Upper lobe of left lung (tissue), 4 donors: ENCODE data around the gene TDRD12.
A peak's percentile ranks its signal among the peaks of the same experiment; 100 is the strongest.

ENCODE experiments used
- POLR2AphosphoS5 ChIP-seq, 2 donors: sonication (generic); formaldehyde crosslinking; IDR thresholded peaks; one replicate each; pipeline ENCODE4 v1.5.1; 2017; ENCODE audit warnings: antibody characterized with exemption in 2 of 2
- TF ChIP-seq, protein P1 (sequence below), 6 experiments: fragments of 450-650 bp in 4 of 6; fragments of 200-600 bp in 2 of 6; sonication (generic) in 2 of 6; IDR thresholded peaks; one replicate each; pipeline ENCODE4 v1.5.1; 2016 to 2019; ENCODE audit warnings: antibody characterized with exemption in 6 of 6

DNA sequence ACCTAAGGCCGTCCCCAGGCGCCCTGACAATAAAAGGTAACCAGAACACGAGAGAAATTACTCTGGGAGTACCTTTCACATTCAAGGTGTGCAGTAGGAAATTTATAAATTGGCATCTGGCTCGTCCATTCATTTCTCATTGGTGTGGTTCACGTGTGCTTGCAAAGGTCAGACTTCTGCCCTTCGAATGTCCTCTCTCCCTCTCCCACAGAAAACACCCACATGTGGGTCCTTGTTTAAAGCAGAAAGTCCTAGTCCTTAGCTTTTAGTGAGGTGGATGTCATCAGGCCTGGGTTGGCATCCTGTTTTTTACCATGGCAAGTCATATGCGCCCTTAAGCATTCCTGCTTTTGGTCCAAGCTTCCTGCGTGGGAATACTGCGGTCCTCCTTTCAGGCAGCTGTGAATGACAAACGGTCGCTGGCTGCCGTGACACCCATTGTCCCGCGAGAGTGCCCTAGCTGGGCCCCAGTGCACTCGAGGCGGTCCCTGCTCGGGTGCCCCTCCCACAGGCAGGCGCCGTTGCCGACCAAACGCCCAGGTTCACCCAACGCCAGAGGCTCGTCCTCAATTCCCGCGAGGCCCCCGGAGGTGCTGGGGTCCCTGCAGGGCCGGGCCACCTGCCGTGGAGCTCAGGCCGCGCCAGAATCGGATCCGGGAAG, 28.1 kb upstream of the TDRD12 start, which contains the start of gene NUDT19:
- TF ChIP-seq, protein P1, sequence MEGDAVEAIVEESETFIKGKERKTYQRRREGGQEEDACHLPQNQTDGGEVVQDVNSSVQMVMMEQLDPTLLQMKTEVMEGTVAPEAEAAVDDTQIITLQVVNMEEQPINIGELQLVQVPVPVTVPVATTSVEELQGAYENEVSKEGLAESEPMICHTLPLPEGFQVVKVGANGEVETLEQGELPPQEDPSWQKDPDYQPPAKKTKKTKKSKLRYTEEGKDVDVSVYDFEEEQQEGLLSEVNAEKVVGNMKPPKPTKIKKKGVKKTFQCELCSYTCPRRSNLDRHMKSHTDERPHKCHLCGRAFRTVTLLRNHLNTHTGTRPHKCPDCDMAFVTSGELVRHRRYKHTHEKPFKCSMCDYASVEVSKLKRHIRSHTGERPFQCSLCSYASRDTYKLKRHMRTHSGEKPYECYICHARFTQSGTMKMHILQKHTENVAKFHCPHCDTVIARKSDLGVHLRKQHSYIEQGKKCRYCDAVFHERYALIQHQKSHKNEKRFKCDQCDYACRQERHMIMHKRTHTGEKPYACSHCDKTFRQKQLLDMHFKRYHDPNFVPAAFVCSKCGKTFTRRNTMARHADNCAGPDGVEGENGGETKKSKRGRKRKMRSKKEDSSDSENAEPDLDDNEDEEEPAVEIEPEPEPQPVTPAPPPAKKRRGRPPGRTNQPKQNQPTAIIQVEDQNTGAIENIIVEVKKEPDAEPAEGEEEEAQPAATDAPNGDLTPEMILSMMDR (IDR thresholded peaks at IDR 0.05) = no peak
- peak; percentile 49 to 79 for TF ChIP-seq POLR2AphosphoS5 (IDR thresholded peaks at IDR 0.05)
